ENCODE results near the gene CHRD.

DNA sequence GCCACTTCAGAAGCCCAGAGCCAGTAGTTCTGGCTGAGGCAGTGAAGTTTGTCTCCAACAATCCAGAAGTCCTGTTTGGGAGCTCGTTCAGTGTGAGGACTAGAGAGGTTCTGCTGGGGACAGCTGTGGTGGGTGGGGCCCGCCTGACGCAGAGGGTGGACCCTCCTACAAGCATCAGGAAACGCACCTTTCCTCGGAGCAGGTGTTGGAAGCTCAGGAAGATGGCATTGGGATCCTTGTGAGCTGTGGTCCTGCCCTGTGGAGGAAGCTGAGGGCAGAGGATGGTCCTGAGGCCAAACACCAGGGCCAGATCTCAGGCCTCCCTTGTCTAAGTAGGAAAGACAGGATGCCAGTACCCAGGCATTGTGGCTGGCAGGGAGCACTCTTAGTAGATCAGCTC lies 6.9 kb upstream of the CHRD start:
- TF ChIP-seq YY1 (IDR thresholded peaks at IDR 0.05; ENCODE audit: insufficient read depth, insufficient read length) (no peak), SUZ12 (IDR thresholded peaks at IDR 0.05; ENCODE audit: extremely low read depth, insufficient read depth, insufficient read length) (no peak), ZNF274 (IDR thresholded peaks at IDR 0.05; ENCODE audit: low read depth, low read length) (no peak)
